ENCODE results near the gene TTC23. TPM values are rescaled to one million over a fixed set of nuclear protein-coding genes. Genes with fewer than 3 reads are reported as not detected.

The TTC23 gene
- total RNA-seq, 2 experiments from 2014 or later, result 2.8 to 7.6 TPM

DNA sequence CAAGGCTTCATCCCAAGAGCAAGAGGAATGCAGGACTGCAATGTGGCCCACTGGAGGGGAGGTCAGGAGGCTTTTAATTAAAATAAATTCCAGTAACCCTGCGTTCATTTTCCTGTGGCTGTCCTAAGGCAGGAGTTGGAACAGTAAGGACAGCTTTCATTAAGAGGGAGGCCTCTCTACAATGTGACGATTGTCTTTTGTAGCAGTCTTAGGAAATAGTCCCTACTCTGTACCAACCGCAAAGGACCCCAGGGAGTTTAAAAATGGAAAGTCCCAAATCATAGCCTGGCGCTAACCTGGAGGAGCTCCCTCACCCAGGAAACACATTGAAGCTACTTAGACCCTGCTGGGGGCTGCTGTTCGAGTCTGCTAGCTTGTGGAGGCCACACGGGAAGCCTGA, 81.7 kb downstream of the TTC23 start:
- no TSS peak for BruUV-seq (replicated peaks)
- Histone ChIP-seq H4K20me1 (ENCODE audit: insufficient read depth, low read length) (no peaks in the 10 kb centered on the region), H3K79me2 (ENCODE audit: insufficient read depth, low read depth, low read length) (no peaks in the 10 kb centered on the region), H3K4me2 (ENCODE audit: low read length) (no peak overlapping the region; the same call in 1 of the 2 replicates), H2AFZ (ENCODE audit: low read length) (no peak overlapping the region), H3K4me1 (ENCODE audit: insufficient read depth, low read length, poor library complexity, severe bottlenecking) (peaks cover 13% of the 10 kb centered on the region), H3K9me2 (ENCODE audit: insufficient read depth, low read length) (no peaks in the 10 kb centered on the region), H3K9me3 (ENCODE audit: low read length) (no peaks in the 10 kb centered on the region), H3K27ac (ENCODE audit: low read depth, low read length, poor library complexity, severe bottlenecking) (no peak overlapping the region), H3K36me3 (ENCODE audit: insufficient read depth, low read length) (no peaks in the 10 kb centered on the region), H3K4me3 (ENCODE audit: low read depth, low read length, poor library complexity, severe bottlenecking) (no peak overlapping the region)
- intact Hi-C loops (cut with micrococcal nuclease; ENCODE audit: unreplicated experiment), result no loop called here
- ChIA-PET CTCF (ENCODE audit: unreplicated experiment) (no interaction called here), POLR2A (interaction anchor here (0.6 to 0.8 kb wide), 2 partner anchors 33 to 165 kb away, joined by 3 read pairs; no protein-coding TSS in a partner anchor)
- TF ChIP-seq EZH2phosphoT487 (IDR thresholded peaks at IDR 0.05; ENCODE audit: borderline replicate concordance, low read depth, low read length), result no peak
- DNase-seq (ENCODE audit: low spot score), result no peak

GRCh38 chr15:99167201-99167600, 82.2 kb downstream of the TTC23 start:
- no peak overlapping the region for H3K4me2 ChIP-seq (ENCODE audit: low read length)
- DNase-seq (ENCODE audit: low spot score), result no peak
- H3K36me3 ChIP-seq (ENCODE audit: insufficient read depth, low read length), result no peaks in the 10 kb centered on the region
- H3K9me2 ChIP-seq (ENCODE audit: insufficient read depth, low read length), result no peaks in the 10 kb centered on the region
- POLR2A ChIA-PET, result no interaction called here
- H3K4me3 ChIP-seq (ENCODE audit: low read depth, low read length, poor library complexity, severe bottlenecking), result no peak overlapping the region
- no peaks in the 10 kb centered on the region for H4K20me1 ChIP-seq (ENCODE audit: insufficient read depth, low read length)
- H3K4me1 ChIP-seq (ENCODE audit: insufficient read depth, low read length, poor library complexity, severe bottlenecking), result peaks cover 13% of the 10 kb centered on the region
- no peak overlapping the region for H3K27ac ChIP-seq (ENCODE audit: low read depth, low read length, poor library complexity, severe bottlenecking)
- intact Hi-C loops (cut with micrococcal nuclease; ENCODE audit: unreplicated experiment), result no loop called here
- H2AFZ ChIP-seq (ENCODE audit: low read length), result no peak overlapping the region
- TF ChIP-seq, protein P1, sequence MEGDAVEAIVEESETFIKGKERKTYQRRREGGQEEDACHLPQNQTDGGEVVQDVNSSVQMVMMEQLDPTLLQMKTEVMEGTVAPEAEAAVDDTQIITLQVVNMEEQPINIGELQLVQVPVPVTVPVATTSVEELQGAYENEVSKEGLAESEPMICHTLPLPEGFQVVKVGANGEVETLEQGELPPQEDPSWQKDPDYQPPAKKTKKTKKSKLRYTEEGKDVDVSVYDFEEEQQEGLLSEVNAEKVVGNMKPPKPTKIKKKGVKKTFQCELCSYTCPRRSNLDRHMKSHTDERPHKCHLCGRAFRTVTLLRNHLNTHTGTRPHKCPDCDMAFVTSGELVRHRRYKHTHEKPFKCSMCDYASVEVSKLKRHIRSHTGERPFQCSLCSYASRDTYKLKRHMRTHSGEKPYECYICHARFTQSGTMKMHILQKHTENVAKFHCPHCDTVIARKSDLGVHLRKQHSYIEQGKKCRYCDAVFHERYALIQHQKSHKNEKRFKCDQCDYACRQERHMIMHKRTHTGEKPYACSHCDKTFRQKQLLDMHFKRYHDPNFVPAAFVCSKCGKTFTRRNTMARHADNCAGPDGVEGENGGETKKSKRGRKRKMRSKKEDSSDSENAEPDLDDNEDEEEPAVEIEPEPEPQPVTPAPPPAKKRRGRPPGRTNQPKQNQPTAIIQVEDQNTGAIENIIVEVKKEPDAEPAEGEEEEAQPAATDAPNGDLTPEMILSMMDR (conservative IDR thresholded peaks at IDR 0.05; ENCODE audit: low read length), result no peak
- TF ChIP-seq EZH2phosphoT487 (IDR thresholded peaks at IDR 0.05; ENCODE audit: borderline replicate concordance, low read depth, low read length), result no peak
- H3K9me3 ChIP-seq (ENCODE audit: low read length), result no peaks in the 10 kb centered on the region
- H3K79me2 ChIP-seq (ENCODE audit: insufficient read depth, low read depth, low read length), result no peaks in the 10 kb centered on the region
- CTCF ChIA-PET (ENCODE audit: unreplicated experiment), result interaction anchor here (0.5 kb wide), 1 partner anchor 48 kb away, joined by 3 read pairs; no protein-coding TSS in a partner anchor
- BruUV-seq (replicated peaks), result no TSS peak

GRCh38 chr15:99165956-99166689, 83.3 kb downstream of the TTC23 start:
- Histone ChIP-seq H3K4me3 (ENCODE audit: low read depth, low read length, poor library complexity, severe bottlenecking) (no peak overlapping the region), H2AFZ (ENCODE audit: low read length) (no peak overlapping the region), H3K79me2 (ENCODE audit: insufficient read depth, low read depth, low read length) (no peaks in the 10 kb centered on the region), H4K20me1 (ENCODE audit: insufficient read depth, low read length) (no peaks in the 10 kb centered on the region), H3K4me1 (ENCODE audit: insufficient read depth, low read length, poor library complexity, severe bottlenecking) (peaks cover 13% of the 10 kb centered on the region), H3K27ac (ENCODE audit: low read depth, low read length, poor library complexity, severe bottlenecking) (no peak overlapping the region), H3K36me3 (ENCODE audit: insufficient read depth, low read length) (no peaks in the 10 kb centered on the region), H3K9me3 (ENCODE audit: low read length) (no peaks in the 10 kb centered on the region), H3K4me2 (ENCODE audit: low read length) (no peak overlapping the region), H3K9me2 (ENCODE audit: insufficient read depth, low read length) (no peaks in the 10 kb centered on the region)
- POLR2A ChIA-PET, result no interaction called here
- DNase-seq (ENCODE audit: low spot score), result no peak
- CTCF ChIA-PET (ENCODE audit: unreplicated experiment), result no interaction called here
- no TSS peak for BruUV-seq (replicated peaks)
- intact Hi-C loops (cut with micrococcal nuclease; ENCODE audit: unreplicated experiment), result no loop called here
- TF ChIP-seq EZH2phosphoT487 (IDR thresholded peaks at IDR 0.05; ENCODE audit: borderline replicate concordance, low read depth, low read length), result no peak
- TF ChIP-seq, protein P1 (conservative IDR thresholded peaks at IDR 0.05; ENCODE audit: low read length), result no peak
